GM19455 (cell line): ENCODE measurements around the gene MEGF6.

Experiments
- ATAC-seq: cut with Tn5 transposase; IDR thresholded peaks from one replicate; pipeline ENCODE4 v1.9.1; 2021; ENCODE audit not compliant: unreplicated experiment

The MEGF6 gene

DNA sequence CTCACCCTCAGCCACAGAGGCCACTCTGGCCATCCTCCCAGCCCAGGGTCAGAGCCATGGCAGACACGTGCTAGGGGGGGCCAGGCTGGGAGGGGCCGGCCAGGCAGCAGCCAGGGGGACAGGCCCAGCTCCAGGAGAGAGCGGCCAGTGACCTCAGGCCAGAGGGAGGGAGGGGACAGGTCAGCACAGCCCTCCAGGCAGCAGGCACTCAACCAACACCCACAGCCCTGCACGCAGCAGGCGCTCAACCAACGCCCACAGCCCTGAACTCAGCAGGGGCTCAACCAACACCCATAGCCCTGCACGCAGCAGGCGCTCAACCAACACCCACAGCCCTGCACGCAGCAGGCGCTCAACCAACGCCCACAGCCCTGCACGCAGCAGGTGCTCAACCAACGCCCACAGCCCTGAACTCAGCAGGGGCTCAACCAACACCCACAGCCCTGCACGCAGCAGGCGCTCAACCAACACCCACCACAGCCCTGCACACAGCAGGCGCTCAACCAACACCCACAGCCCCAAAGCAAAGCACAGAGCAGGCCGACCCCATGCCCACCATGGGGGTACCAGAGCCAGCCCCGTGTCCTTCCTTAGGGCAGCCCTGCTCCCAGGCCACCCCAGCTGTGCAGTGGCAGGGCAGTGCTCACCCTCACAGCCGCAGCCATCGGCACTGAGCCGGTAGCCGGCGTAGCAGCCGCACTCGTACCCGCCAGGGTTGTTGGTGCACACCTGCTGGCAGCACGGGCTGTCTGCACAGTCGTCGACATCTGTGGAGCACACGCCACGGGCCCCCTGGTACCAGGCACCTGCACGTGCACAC is 101.0 kb downstream of the MEGF6 start:
- ATAC-seq = no peak

DNA sequence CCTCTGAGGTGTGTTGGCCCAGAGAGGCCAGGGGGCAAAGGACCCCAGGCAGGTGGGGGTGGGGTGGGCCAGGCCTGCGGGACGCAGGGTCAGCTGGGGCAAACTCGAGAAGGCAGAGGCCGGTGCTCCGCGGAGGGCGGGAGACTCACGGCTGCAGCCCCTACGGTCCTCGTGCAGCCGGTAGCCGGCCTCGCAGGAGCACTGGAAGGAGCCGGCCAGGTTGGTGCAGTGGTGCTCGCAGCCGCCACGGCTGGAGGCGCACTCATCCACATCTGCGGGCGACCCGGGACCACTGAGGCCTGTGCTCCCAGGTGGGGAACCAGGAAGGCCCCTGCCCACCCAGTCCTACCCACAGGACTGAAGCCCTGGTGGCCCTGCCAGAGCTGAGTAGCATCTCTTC is 101.6 kb downstream of the MEGF6 start:
- no peak for ATAC-seq

DNA sequence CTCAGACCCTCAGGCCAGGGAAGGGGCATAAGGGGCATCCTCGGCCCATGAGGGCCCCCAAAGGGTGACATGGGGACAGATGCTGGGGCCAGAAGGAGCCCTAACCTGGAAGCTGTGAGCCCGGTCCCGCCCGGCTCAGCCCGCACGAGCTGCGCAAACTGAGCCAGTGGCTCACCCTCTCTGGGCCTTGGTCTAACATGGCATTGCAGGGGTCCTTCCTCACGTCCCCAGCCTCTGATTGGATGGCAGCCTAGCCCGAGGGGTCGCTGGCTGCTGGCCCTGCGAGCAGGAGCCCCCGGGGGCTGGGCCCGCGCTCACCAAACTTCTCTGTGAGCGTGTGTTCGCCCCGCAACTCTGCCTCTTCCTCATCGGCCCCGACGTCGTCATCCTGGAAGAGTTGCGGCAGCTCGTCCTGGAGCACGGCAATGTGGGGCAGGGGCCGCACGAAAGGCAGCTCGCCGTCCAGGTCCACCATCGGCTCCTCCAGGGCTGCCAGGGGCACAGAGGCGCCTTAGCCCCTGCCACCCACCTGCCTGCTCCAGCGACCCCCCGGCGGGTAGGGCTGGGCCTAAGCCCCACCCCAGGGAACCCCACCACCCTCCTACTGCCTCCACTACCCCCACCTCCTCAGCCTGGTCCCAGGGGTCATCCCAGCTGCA is 102.4 kb downstream of the MEGF6 start:
- ATAC-seq = no peak

DNA sequence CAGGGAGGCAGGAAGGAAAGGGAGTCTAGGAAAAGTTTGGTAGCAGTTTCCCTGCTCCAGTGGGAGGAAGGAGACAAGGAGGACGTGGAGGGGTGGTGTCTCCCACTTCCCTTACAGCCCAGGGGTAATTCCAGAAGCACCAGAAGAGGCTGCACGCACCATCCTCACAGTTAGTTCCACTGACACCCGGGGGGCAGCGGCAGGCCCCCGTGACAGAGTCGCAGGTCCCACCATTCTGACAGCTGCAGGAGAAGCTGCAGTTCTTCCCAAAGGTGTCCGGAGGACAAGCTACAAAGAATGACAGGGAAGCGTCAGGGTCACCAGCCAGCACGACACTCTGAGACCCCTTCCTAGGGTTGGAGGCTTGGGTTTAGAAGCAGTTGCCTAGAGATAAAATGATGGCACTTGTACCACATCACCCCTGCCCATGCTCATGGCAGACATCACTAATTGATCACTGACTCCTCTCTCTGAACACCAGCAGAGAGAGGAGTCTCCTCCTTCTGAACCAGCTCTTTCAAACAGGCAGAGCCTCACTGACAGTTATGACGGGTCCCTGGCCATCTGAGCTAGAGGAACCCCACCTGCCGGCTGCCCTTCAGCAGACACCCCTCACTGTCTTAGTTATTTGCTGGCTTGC is 103.6 kb downstream of the MEGF6 start:
- no peak for ATAC-seq

DNA sequence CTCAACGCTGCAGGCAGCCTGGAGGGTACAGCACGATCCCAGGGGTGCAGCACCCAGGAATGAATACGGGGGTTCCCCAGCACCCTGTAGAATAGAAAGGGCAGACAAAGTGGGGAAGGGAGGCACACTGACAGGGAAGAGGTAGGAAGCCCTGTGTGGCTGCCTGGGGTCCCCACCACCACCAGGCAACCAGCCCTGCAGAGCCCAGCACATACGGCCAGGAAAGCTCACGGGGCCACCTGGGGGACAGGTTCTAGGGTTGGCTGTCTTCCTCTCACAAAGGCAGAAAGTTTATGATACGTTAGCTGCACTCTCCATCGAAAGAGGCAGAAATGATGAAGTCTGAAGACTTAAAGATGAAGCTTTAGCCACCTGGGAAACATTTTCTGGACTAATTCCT is 104.4 kb downstream of the MEGF6 start:
- ATAC-seq = no peak

DNA sequence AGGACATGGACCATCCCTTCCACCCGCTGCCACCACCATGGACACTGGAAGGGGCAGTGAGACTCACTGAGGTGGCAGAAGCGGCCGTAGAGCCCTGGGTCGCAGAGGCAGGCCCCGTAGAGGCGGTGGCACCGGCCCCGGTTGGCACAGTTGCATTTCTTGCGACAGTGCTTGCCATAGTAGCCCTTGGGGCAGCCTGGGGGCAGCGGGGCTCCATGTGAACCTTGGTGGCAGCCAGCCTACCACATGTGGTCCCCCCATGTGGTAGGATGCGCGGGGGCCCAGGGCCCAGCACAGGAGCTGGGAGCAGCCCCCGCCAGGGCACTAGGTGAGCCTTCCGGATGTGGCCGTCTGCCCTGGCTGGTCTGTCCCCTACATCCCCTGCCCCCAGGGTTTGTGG is 105.3 kb downstream of the MEGF6 start:
- no peak for ATAC-seq

DNA sequence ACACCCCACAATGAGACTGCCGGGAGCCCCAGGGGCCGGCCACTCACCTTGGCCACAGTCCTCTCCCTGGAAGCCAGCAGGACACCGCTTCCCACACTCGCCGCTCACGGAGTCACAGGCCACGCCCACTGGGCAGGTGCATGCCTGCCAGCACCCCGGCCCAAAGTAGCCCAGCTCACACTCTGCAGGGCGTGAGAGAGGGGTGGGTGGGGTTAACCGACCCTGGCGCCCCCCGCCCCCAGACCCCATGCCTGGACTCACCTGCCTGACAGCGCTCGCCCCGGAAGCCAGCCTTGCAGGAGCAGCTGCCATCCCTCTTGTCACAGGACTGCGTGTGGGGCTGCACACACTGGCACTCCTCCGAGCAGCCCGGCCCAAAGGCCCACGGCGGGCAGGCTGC is 106.1 kb downstream of the MEGF6 start:
- ATAC-seq = no peak

DNA sequence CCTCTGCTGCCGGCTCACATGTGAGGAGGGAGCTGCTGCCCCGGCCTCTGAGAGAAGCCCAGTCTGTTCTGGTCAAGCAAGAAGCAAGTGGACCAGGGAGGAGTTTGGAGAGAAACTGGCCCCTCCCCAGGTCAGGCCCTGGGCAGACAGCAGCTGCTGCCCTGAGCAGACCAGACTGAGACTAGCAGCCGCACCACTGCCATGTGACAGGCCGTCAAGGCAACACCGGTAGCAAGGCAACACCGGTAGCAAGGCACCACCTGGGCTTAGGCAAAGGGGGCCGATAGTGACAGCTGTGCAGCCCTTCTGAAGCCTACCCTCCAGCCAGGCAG is 106.5 kb downstream of the MEGF6 start:
- no peak for ATAC-seq

DNA sequence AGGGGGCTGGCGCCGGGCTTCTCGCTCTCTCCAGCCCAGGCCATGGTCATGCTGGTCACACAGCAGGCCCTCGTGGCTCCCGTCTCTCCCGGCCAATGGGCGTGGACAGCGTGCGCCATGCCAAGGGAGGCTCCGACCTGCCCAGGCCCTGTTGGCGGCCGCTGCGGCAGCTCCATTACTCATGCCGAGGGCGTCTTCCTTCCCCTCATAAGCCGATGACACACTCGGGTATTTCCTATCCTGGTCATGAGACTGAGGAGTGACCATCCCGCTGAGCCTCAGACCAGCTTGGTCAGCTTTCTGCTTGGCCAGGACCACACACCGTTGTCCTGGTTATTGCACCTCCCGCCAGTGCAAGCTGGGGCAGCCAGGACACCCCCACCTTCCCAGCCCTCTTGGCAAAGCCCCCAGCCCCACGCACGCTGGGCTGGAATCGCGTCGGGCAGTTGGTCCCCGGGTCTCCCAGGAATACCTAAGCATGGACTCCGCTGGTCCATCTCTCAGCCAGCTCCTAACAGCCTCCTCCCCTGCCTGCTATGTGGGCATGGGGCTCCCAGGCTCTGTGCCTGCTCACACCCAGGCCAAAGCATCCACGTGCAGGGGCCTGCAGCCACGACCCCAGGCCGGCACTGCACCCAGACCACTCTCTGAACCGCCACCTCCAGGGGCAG is 107.0 kb downstream of the MEGF6 start:
- ATAC-seq = no peak

DNA sequence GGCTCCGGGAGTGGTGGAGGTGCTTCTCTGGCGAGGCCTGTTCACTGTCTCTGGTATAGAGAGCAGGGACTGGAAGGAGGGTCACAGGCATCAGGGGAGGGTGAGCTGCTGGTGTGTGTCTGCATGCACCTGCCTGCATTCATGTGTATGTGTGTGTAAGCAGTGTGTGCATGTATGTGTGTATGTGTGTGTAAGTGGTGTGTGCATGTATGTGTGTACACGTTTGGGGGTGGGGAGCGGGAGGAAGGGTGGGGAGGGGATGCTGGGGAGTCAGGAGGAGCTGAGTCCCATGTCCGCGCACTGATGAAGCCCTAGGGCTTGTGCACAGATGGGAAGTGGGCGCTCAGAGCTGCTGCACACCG is 107.8 kb downstream of the MEGF6 start:
- no peak for ATAC-seq

DNA sequence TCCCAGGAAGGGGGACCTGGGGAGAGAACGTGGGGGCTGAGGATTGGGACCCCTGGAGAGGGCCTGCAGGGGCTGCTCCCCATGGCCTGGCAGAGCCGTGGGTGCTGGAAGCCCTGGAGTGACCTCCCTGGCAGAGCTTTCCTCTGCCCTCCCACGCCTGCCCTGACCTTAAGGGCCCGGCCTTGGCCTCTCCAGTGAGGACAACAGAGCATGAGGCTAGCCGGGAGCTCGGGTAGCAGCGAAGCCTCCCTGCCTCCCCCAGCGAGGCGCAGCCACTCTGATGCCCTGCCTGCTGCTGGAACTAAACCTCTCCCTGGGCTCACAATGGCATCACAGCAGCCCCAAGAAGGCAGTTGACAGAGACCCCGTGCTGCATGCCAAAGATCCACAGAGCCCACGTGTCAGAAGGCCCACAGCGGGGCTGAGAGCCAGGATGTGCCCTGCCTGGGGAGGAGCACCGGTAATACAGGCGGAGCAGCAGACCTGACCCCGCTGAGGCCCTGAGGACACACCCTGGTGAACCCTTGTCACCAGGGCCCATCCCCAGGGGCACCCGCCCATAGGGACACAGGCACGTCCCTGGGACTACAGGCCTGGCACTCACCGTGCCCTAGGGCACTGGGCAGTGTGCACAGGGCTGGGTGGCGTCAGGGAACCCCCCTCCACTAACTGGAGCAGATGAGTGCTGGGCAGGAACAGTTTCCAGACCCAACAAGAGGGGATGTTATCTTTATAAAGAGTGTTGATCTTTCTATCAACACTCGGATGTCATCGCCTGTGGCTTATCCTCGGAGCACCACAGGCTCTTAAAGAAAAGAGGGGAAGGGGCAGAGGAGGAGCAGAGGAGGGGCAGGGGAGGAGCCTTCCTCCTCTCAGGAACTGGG is 108.4 kb downstream of the MEGF6 start:
- no peak for ATAC-seq

DNA sequence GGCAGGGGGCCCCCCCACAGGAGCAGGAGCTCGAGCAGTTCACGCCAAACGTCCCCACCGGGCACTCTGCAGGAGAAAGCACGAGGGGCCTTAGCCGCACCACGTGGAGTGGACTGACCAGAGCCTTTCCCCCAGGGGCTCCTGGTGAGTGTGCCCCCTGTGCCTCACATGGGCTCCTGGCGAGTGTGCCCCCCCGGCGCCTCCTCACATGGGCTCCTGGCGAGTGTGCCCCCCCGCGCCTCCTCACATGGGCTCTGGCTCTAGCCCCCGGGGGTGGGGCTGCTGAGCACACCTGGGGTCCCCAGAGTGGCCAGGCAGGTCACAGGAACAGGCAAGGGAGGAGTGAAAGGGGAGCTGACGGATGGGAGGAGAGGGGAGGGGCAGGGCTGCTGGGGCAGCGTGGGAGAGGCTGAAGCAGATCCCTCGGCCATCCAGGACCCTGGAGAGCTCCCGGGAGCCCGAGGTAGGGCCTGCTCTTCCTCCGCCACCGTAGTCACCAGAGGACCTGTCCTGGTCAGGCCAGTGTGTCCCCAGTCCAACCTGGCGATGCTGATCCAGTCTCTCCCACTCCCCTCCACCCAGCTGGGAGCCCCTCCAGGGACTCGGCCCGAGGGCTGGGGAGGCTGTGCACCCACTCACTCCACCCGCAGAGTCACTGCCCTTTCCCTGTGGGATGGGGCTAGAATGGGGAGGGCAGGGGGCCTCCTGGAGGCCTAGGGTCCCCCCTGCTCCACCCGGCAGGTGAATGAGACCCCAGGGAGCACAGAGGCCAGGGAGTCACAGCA is 109.3 kb downstream of the MEGF6 start:
- no peak for ATAC-seq

DNA sequence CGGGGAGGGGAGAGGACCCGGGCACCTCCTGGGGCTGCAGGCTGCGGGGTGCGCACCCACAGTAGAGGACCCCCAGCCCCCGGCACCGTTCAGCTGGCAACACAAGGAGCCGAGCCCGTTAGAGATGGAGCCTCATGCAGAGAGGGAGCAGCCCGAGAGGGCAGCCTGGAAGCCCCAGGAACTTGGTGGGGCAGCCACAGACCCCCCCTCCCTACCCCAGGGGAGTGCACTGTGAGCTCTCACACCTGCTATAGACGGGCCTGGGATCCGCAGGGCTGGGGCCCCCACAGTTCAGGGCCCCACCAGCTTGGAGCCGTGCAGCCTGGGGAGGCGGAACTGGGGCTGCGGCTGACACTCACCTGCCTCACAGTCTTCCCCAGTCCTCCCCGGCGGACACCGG is 109.9 kb downstream of the MEGF6 start:
- no peak for ATAC-seq

DNA sequence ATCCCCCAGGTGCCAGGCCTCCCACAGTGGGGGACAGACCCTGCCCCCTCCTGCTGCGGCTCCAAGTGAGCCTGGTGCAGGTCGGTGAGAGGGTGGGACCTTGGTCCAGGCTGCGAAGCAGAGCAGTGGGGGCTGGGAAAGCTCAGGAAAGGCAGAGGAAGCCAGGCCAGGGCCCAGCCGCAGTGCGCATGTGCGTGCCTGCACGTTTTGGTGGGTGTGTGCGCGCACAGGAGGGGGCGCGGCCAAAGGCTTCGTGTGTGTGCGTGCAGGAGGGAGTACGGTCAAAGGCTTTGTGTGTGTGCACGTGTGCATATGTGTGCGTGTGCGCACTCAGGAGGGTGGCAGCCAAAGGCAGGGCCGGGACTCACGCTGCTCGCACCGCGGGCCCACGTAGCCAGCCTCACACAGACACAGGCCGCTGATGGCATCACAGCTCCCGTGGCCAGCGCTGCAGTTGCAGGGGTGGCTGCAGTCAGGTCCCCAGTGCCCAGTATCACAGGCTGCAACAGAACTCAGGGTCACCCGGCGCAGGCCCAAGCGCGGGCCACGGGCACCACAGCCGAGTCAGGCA is 111.0 kb downstream of the MEGF6 start:
- ATAC-seq = no peak

DNA sequence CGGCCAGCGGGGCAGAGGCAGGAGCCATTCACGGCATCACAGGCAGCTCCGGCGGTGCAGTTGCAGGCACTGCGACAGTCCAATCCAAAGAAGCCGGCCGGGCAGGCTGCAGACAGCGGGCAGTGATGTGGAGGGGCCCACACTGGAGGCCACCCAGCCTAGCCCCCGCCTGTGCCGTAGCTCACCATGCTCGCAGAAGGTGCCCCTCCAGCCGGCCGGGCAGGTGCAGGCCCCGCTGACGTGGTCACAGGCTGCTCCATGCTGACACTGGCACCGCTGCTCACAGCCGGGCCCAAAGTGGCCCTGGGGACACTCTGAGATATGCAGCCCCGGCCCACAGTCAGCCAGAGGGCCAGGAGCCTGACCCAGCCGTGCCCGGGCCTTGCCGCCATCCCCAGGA is 111.7 kb downstream of the MEGF6 start:
- no peak for ATAC-seq

DNA sequence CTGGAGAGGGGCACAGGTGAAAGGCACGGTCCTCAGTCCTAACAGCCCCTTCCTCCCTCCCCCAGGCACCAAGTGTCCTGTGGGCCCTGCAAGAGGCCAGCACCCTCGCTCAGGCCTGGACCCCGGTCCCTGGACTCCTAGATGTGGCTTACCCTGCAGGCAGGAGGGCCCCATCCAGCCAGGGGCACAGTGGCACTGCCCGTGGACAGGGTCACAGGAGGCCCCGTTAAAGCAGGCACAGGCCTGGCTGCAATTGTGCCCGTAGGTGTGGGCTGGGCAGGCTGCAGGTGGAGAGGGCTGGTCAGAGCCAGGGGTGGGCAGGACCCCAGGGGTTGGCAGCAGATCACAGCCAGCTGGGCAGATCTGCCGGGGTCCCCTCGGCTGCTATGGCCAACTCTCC is 112.3 kb downstream of the MEGF6 start:
- ATAC-seq = no peak

DNA sequence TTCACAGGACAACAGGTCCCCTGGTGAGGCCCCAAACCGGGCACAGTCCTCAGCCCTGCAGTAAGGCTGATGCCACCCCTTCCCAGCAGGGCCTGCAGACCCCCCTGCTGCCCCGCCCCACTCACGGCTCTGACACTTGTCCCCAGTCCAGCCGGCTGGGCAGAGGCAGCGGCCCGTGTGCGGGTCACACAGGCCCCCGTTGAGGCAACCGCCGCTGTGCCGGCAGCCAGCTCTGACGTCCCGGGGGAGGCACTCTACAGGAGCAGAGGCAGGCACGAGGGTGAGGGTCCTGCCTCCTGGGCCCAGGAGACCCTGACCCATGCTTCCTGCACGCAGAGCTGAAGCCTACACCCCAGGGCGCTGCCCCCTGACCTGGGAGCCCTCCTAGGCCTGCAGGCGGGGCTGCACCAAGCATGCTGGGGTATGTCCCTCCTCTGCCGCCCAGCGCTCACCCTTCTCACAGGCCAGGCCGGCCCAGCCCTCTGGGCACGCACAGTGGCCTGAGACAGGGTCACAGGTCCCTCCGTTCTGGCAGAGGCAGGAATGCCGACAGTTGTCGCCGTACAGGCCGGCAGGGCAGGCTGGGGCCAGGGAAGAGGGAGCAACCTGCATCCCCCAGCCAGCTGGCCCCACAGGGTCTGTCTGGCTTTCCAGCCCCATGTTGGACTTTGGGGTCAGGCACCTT is 112.9 kb downstream of the MEGF6 start:
- no peak for ATAC-seq

DNA sequence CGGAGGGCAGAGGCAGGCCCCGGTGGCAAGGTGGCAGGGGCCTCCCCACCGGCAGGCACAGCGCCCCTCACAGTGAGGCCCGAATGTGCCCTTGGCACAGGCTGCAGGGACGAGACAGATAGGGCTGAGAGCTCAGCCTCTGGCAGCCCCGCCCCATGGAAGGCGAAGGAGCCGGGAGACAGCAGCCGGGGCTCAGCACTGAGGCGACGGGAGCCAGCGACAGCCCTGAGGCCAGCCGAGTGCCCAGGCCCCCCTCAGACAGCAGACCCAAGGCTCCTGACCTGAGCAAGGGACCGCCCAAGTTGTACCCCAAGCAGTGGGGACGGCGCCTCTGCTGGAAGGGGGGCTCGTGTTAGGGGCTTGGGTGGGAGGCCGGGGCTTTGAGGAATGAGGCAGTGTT is 113.8 kb downstream of the MEGF6 start:
- ATAC-seq = no peak

DNA sequence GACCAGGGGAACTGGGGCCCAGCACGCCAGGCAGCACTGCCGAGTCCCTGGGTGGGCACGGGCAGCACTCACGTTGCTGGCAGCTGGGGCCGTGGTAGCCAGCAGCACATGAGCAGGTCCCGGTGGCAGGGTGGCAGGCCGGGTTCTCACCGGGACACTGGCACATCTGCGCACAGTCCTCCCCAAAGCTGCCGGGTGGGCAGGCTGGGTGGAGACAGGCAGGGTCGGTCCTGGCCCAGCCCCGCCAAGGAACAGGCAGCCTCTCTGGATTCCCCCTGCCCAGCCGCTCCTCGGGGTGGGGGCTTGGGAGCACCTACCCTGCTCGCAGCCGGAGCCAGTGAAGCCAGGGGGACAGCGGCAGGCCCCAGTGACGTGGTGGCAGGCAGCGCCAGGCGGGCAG is 114.4 kb downstream of the MEGF6 start:
- ATAC-seq = no peak
